Ishikawa (cell line): ENCODE data around the gene HOXC5.

Experiments used
- CEBPB ChIP-seq: IDR thresholded peaks from 2 replicates; pipeline ENCODE4 v1.6.1; 2012
- EGR1 ChIP-seq: IDR thresholded peaks from 2 replicates; pipeline ENCODE4 v1.6.1; 2012
- MAX ChIP-seq: IDR thresholded peaks from 2 replicates; pipeline ENCODE4 v1.6.1; 2012
- RAD21 ChIP-seq: IDR thresholded peaks from 2 replicates; pipeline ENCODE4 v1.6.1; 2012; ENCODE audit warnings: low read depth

- TF ChIP-seq CEBPB = no peak
- TF ChIP-seq EGR1 = no peak
- TF ChIP-seq MAX = no peak
- no peak for TF ChIP-seq RAD21
Measured at GRCh38 chr12:54018468-54018984, 14.3 kb upstream of the HOXC5 start.
